A673 (cell line): ENCODE measurements around the gene SMIM32. TPM values are rescaled to one million over a fixed set of nuclear protein-coding genes. Genes with fewer than 3 reads are reported as not detected.

Experiments
- BruUV-seq: library from RNA; stranded (reverse); fragments of 400-500 nt; replicated peaks from 2 replicates; lab custom pipeline; 2021; lab: Mats Ljungman, UMichigan
- CTCF ChIA-PET: fragments of 300-600 bp; sonication (Branson Sonifier 250); formaldehyde crosslinking; loops from one replicate; lab custom pipeline; 2022; ENCODE audit warnings: antibody characterized with exemption; lab: Charles Lee
- POLR2A ChIA-PET: fragments of 300-600 bp; sonication (Branson Sonifier 250); formaldehyde crosslinking; loops from one replicate; lab custom pipeline; 2022; ENCODE audit warnings: antibody characterized with exemption; ENCODE audit not compliant: low non-redundant PET; lab: Charles Lee
- DNase-seq: peaks from one replicate; pipeline ENCODE4 v3.0.0-alpha.2; 2015; ENCODE audit warnings: low spot score
- H3K27ac ChIP-seq: fragments of 200-600 bp; sonication (generic); 2 replicates; pipeline ENCODE4 v1.5.1; 2016; ENCODE audit warnings: mixed run types, low read depth, mild to moderate bottlenecking, mixed read lengths, antibody characterized with exemption, low read length; ENCODE audit not compliant: poor library complexity, severe bottlenecking
- H3K27me3 ChIP-seq: fragments of 200-600 bp; sonication (generic); replicated peaks from 2 replicates; pipeline ENCODE4 v1.6.1; 2017; ENCODE audit warnings: mixed run types, low read depth, mild to moderate bottlenecking, mixed read lengths, antibody characterized with exemption, low read length; ENCODE audit not compliant: insufficient read depth, poor library complexity
- H3K36me3 ChIP-seq: fragments of 200-600 bp; sonication (generic); 2 replicates; pipeline ENCODE4 v1.6.1; 2016; ENCODE audit warnings: mixed run types, mild to moderate bottlenecking, mixed read lengths, antibody characterized with exemption, low read length; ENCODE audit not compliant: insufficient read depth, poor library complexity, severe bottlenecking
- H3K4me1 ChIP-seq: fragments of 200-600 bp; sonication (generic); 2 replicates; pipeline ENCODE4 v1.6.1; 2017; ENCODE audit warnings: mixed run types, mild to moderate bottlenecking, mixed read lengths, antibody characterized with exemption, low read length; ENCODE audit not compliant: insufficient read depth, poor library complexity, severe bottlenecking
- H3K4me3 ChIP-seq: fragments of 200-600 bp; sonication (generic); 2 replicates; pipeline ENCODE4 v1.5.1; 2016; ENCODE audit warnings: low read depth, mixed run types, mild to moderate bottlenecking, mixed read lengths, low read length; ENCODE audit not compliant: poor library complexity, severe bottlenecking
- H3K9me3 ChIP-seq: fragments of 200-600 bp; sonication (generic); 2 replicates; pipeline ENCODE4 v1.6.1; 2016; ENCODE audit warnings: mixed run types, low read depth, mild to moderate bottlenecking, mixed read lengths, antibody characterized with exemption, low read length; ENCODE audit not compliant: poor library complexity, severe bottlenecking
- EZH2 ChIP-seq: fragments of 200-600 bp; sonication (generic); IDR thresholded peaks from 2 replicates; pipeline ENCODE4 v1.6.1; 2017; ENCODE audit warnings: borderline replicate concordance, low read depth, mild to moderate bottlenecking, mixed read lengths, antibody characterized with exemption, low read length; ENCODE audit not compliant: poor library complexity, severe bottlenecking
- intact Hi-C: fragments of 100-400 bp; cut with micrococcal nuclease; formaldehyde crosslinking; loops from one replicate; pipeline ENCODE4 v1.10.0; 2022; ENCODE audit not compliant: unreplicated experiment
- total RNA-seq: library from RNA; stranded (reverse); gene quantifications from 2 replicates; pipeline ENCODE4 v1.2.3, GENCODE V29; 2021
- TF ChIP-seq, protein P1 (sequence below): fragments of 300-800, 200-600 bp; sonication (generic); conservative IDR thresholded peaks from 2 replicates; pipeline ENCODE4 v1.5.1; 2017; ENCODE audit warnings: low read depth, mild to moderate bottlenecking, antibody characterized with exemption, low read length, moderate library complexity, mixed read lengths

Gene SMIM32
- total RNA-seq, 1 experiment from 2014 or later = not detected

DNA sequence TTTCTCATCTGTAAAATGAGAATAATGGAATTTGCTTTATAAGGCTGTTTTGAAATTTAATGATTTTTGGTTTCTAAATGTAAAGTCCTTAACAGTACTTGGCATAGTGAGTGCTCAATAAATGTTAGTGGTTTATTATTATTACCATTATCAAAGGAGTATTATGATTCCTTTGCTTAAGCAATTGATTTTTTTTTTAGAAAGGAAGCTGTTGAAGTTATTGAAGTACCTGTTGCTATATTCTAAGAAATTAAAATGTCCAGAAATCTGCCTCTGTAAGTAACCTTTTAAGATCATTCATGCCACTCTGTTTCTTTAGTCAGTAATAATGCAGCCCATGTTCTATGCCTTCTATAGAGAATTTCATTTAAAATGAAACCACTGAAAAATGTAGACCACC lies 45.3 kb downstream of the SMIM32 start:
- intact Hi-C loops = no loop called here
- H3K27me3 ChIP-seq = no peaks in the 10 kb centered on the region
- BruUV-seq = no TSS peak
- H3K36me3 ChIP-seq = no peaks in the 10 kb centered on the region
- TF ChIP-seq, protein P1, sequence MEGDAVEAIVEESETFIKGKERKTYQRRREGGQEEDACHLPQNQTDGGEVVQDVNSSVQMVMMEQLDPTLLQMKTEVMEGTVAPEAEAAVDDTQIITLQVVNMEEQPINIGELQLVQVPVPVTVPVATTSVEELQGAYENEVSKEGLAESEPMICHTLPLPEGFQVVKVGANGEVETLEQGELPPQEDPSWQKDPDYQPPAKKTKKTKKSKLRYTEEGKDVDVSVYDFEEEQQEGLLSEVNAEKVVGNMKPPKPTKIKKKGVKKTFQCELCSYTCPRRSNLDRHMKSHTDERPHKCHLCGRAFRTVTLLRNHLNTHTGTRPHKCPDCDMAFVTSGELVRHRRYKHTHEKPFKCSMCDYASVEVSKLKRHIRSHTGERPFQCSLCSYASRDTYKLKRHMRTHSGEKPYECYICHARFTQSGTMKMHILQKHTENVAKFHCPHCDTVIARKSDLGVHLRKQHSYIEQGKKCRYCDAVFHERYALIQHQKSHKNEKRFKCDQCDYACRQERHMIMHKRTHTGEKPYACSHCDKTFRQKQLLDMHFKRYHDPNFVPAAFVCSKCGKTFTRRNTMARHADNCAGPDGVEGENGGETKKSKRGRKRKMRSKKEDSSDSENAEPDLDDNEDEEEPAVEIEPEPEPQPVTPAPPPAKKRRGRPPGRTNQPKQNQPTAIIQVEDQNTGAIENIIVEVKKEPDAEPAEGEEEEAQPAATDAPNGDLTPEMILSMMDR = no peak
- no peak for TF ChIP-seq EZH2
- no peak for DNase-seq
- ChIA-PET CTCF (no interaction called here), POLR2A (no interaction called here)
- H3K9me3 ChIP-seq = no peaks in the 10 kb centered on the region
- H3K4me1 ChIP-seq = no peaks in the 10 kb centered on the region
- H3K4me3 ChIP-seq = no peak overlapping the region
- no peak overlapping the region for H3K27ac ChIP-seq

DNA sequence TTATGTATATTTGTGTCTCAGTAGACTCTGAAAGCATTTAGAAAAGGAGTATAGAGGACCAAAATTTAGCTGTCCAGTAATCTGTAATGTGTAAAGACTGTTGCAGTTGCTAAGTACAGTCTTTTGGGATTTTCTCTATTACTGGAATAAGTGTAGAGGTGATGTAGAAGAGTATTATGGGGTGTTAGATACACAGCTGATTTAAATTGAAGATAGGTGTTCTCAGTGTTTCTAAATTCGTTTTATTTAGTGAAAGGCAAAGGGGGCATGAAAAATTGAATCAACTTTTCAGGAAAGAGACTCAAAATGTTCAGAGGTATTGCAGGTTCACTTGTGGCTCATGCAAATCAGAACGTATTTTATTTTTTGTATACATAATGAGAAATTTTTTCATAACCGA lies 46.8 kb downstream of the SMIM32 start:
- CTCF ChIA-PET = no interaction called here

DNA sequence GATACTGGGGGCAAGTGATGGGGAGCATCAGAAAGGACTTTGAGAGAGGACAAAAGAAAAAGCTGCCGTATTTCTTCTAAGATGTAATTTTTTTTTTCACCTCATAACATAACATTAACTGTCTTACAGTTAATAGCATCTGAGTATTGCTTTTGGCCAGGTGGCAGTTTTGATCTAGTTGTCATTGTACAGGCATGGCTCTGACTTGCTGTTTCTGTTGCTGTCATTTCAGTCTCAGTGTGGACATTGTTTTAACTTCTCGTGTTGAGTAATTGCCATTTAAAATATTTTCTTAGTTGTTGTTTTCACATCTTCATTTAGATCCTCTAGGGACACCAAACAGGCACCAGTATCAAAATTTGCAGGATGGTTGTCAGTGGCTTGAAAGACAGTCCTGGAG lies 47.9 kb downstream of the SMIM32 start:
- no peak overlapping the region for H3K4me3 ChIP-seq
- no peaks in the 10 kb centered on the region for H3K36me3 ChIP-seq
- no peak for DNase-seq
- H3K4me1 ChIP-seq = no peaks in the 10 kb centered on the region
- ChIA-PET POLR2A (no interaction called here), CTCF (no interaction called here)
- H3K27ac ChIP-seq = no peak overlapping the region
- TF ChIP-seq, protein P1 = no peak
- no peak for TF ChIP-seq EZH2
- no TSS peak for BruUV-seq
- no peaks in the 10 kb centered on the region for H3K9me3 ChIP-seq
- no peaks in the 10 kb centered on the region for H3K27me3 ChIP-seq
- intact Hi-C loops = no loop called here

More for the DNA sequence above, 46.8 kb downstream of the SMIM32 start:
- no peak overlapping the region for H3K27ac ChIP-seq
- POLR2A ChIA-PET = interaction anchor here (0.6 kb wide), 1 partner anchor 47 kb away, joined by 3 read pairs; no protein-coding TSS in a partner anchor
- no peaks in the 10 kb centered on the region for H3K36me3 ChIP-seq
- no peak for DNase-seq
- no peaks in the 10 kb centered on the region for H3K4me1 ChIP-seq
- BruUV-seq = no TSS peak
- no peak overlapping the region for H3K4me3 ChIP-seq
- no peaks in the 10 kb centered on the region for H3K9me3 ChIP-seq
- H3K27me3 ChIP-seq = no peaks in the 10 kb centered on the region
- TF ChIP-seq, protein P1 = no peak
- no peak for TF ChIP-seq EZH2
- intact Hi-C loops = no loop called here
